HPDE6-E6E7 (cell line): ENCODE measurements around the gene TMCC2.
A peak's percentile ranks its signal among the peaks of the same experiment; 100 is the strongest.

Experiments used
- DNase-seq: peaks from one replicate; pipeline ENCODE4 v3.0.0; 2011; ENCODE audit warnings: missing footprints; ENCODE audit errors: extremely low spot score

Gene TMCC2

DNA sequence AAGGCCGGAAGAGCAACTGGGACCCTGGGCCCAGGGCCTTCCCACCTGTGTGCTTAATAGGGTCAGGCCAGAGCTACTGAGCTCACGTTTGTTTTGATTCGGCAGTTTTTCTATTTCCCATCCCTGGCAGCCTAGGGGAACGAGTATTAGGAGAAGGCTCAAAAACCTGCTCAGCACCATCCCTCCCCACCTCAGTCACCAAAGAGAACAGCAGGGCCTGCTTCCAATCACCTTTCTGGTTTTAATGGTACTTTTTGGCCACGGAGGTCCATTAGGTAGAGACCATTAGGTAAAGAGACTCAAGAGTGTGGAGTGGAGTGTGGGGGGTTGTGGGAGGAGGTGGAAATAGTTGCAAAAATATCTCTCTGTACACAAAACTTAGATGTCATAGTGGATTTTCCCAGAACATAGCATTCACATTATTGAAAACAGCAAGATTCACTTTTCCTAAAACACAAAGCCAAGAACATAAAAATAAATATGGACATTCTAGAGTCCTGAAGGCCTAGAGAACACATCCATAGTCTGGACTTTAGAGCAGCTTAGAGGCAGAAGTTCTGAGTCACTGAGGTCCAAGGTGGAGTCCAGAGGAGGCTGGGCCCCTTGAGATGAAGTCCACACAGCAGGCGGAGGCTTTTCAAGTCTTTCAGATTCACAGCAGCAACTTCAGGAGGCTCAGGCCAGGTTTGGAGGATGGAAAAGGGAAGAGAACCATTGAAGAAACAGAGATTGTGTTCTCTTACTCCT is 74.3 kb downstream of the TMCC2 start:
- DNase-seq = no peak

DNA sequence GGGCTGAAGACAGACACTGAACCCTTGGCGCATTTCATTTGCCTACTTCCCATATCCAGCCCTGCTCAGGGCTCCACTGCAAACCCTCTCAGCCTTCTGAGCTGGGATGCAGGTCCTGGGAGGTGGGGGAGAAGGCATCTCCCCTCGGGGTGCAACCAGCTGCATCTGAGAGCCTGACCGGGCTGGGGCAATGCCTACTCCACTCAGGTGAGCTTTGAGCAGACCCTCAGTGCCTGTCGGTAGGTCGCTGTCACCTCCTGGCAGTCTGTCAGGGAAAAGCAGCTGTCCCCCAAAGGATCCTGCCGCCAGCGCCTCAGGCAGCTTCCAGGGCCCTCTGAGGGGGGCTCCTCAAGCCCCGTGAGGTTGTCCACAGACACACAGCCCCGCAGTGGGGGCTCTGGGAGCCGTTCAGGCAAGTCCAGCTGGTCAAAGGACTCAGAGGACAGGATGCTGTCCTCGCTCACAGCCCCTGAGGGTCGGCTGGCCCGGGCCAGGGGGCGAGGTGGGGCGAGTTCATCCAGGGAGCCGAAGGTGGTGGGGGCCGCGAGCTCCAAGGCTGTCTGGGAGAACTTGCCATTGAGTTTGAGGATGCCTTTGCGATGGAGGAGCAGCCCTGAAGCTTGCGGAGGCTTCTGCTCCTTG is 75.6 kb downstream of the TMCC2 start:
- DNase-seq = no peak

DNA sequence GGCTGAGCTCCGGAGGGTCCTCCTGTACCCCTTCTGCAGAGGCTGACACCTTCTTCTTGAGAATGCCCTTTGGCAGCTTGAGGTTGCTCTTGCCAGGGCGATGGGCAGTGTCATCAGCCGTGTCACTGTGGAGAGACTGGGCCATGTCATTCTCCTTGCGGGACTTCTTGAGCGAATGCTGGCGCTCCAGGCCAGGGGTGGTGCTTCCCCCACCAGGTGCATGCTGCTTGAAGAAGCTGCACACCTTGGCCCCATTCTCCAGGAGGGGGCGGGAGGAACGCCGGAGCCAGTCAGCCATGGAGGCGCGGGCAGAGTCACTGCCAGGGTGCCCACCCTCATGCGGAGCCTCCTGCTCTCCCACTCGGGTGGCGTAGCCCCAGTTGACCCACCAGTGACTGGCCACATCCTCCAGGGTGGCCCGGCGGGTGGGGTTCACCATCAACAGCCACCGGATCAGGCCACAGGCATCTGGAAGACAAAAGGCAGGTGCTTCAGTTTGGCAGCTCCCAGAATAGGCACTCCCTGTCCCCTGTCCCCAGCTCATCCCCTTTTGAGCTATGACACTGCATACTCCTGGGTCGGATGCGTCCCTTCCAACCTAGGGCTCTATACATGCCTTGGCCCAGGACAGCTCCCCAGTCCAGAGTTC is 76.4 kb downstream of the TMCC2 start:
- no peak for DNase-seq

DNA sequence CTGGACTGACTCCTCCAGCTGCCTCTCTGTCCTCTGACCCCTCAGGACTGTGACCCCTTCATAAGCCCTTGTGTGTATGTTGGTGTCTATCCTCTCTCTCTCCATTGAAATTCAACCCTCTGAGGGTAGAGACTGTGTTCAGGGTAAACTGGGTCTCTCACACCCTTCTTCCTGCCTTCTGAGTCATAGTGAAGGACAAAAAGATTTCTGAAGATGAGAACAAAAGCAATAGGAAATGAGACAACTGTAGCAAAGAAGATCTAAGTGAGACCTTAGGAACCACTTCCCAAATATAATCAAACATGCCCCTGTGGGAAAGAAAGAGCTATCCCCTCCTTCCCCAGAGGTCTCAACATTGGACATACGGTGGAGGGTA is 76.9 kb downstream of the TMCC2 start:
- no peak for DNase-seq

DNA sequence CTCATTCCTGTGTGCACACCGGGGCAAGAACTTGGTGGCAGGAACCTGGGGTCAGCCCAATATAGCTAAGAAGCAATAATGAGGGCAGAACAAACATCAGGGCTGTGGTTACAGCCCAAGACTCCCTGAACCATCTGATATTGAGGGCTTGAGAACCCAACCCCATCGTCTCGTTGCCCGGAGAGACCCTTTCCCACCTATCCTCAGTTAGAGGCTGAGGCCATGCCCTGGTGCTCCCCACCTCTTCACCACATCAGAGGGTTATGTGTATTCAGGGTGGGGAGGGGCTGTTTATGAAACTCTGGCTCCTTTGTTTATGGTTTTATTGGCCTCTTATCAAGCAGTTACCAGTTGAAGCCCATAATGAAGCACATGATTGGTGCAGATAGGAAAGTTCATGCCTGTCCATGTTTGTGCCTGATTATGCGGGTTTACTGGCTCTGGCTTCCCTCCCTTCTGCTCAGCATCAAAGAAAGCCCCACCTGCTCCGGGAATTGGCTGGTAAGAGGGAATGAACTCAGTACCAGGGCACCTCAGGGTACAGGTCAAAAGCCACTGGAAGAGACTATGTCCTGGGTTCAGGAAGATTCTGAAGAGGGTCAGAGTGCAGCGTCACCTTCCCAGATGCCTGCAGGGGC is 79.3 kb downstream of the TMCC2 start:
- no peak for DNase-seq

DNA sequence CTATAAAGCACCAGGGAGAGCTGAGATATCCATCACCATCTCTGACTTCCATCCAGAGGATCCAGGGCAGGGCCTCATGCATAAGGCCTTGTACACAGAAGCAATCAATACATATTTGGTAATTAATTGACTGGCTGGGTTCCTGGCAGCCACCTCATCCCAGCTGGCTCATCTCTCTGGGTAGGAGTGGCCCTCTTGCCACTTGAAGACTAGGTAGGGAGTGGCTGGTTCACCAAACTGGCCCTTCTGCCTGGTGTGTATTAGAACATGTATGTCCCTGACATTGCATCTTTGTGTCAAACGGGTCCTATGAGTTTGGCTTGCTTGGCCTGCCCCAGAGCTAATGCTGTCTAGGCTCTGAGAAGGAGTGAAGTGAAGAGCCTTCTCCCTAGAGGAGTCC is 82.0 kb downstream of the TMCC2 start:
- no peak for DNase-seq

DNA sequence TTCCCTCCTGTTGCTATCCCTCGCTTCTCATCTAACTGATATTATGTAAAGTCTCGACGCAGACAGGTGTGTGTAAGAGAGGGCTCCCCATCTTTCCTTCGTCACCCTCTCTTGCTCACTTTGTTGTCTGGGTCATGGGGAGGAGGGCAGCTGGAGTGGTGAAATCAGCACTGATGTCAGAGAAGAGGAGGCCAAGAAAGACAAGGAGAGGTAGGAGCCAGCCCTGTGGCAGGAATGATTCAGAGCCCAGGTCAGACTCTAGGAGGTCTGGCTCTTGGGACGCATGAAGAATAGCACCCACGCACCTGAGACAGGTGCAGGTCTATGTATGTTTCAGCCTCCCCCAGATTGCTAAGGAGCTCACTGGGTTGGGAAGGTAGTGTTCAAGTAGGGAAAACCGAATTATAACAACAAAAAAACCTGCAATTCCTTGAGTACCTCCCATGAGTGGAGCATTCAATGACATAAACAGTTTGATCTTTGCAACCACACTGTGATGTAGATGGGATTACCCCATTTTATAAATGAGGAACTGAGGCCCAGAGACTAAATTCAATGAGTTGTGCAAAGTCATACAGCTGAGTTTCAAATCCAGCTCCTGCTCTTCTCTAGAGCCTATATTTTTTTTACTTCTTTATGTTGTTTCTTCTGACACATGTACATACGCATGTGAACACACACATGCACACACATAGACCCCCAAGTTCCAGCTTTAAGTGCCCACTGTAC is 83.4 kb downstream of the TMCC2 start:
- no peak for DNase-seq

DNA sequence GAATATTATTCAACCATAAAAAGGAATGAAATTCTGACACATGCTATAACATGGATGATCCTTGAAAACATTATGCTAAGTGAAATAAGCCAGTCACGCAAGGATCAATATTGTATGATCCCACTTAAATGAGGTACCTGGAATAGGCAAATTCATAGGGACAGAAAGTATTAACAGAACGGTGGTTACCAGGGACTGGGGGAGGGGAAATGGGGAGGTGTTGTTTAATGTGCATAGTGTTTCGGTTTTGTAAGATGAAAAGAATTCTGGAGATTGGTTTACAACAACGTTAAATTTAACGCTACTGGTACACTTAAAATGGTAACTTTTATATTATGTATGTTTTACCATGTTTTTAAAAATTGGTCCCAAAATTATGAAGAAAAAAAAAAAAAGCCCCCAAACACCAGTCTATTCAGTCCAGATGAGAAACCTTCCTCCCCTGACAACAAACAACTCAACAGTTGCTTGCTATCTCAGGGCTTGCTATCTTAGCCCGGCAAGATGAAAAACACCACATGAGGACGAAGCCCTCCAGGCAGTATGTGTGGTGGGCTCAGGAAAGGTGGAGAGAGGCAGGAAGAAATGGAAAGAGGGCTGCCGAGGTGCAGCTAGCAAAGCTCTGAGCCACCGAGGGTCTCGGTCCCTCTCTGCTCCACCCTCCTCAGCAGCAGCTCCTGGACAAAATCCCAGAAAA is 85.3 kb downstream of the TMCC2 start:
- no peak for DNase-seq

DNA sequence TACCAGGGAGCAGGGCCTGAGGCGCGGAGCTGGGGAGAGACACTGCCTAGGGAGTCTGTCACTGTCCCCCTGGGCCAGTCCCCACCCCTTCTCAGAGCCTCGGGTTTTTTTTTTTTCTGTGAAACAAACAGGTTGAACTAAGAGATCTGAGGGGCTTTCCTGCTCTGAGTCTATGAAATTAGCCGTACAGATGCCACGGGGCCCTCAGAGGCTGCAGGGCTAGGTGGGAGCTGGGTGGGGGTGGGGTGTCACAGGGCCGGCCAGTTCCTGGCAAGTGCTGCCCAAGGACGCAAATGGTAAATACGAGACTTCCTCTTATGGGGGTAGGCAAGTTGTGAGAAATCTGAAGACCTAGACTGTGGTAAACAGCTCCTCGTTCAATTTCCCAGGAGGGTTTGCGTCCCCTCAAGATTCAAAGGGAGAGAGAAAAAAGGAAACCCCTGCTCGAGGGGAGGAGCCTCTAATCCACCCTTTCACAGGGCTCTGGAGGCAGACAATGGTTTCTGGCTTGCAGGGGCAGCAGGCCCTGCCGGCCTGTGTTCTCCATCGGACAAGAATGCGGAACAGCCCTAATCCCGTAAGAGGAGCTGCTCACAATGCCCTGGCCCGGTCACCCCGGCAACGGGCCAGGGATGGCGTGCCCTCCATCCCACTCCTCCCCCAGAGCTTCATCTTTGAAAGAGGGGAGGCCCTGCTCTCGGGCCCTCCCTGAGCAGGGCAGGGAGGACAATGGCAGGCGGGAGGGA is 86.0 kb downstream of the TMCC2 start:
- no peak for DNase-seq

DNA sequence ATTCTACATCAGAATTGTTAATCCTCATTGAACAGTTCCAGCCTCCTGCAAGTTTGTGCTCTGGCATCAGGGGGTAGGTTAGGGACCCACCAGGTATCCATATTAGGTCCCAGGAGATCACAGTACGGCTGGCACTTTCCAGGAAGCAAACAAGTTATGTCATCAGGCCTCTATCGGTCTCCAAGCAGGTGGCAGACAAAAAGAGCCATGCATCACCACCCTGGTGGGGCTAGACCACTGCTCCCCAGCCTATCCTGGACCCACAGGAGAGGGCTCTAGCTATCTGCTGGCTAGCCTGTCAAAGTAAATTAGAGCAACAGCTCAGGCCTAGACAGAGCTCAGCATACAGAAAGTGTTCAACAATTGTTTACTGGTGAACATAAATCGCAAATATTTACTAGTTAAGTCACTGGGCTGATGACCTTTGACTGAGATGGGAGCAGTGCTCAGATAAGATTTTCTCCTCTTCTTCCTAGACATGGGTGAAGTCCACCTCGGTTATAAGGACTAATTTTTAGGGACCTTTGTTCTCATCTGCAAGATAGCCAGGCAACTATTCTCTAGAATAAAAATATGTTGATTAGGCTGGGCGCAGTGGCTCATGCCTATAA is 87.4 kb downstream of the TMCC2 start:
- no peak for DNase-seq

DNA sequence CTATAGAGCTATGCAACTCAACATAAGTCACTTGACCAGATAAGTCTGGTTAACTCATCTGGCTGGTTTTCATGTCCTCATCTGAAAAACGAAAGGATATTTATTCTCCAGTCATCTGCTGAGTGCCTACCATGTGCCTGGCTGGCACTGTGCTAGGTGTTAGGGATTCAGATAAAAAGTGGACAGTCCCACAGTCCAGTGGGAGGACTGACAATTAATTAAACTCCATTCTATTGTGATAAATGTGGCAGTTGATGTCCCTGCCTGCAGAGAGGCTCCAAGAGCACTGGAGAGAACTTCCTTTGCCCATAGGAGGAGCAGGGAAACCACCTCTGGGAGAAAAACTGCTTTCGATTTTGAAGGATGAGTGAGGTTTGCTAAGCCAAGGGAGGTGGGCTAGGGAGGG is 88.4 kb downstream of the TMCC2 start:
- DNase-seq = no peak

DNA sequence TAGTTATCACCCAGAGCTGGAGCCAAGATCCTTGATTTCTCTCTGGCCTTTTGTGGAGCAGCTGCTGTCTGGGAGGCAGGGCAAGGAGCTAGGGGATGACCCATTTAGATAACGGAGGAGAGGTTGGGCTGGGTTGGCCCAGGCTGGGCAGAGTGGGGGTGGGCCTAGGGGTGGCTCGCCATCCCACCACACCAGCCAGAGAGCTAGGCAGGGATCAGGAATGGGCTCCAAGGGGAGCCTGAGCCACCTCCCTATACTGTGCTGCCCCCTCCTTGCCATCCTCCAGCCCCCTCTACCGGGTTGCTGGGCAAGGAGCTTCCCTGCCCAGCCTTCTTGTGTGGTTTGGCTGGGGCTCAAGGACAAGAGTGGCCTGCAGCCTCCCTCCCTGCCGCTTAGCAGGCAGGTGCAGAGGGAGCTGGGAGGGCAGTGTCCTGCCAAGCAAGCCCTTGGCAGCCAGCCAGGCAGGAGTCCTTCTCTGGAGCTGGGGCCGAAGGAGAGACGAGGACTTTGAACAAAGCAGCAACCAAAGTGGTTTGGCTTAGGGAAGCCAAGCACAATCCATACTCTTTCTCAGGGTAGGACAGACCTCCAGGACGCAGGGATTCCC is 89.7 kb downstream of the TMCC2 start:
- DNase-seq = no peak

DNA sequence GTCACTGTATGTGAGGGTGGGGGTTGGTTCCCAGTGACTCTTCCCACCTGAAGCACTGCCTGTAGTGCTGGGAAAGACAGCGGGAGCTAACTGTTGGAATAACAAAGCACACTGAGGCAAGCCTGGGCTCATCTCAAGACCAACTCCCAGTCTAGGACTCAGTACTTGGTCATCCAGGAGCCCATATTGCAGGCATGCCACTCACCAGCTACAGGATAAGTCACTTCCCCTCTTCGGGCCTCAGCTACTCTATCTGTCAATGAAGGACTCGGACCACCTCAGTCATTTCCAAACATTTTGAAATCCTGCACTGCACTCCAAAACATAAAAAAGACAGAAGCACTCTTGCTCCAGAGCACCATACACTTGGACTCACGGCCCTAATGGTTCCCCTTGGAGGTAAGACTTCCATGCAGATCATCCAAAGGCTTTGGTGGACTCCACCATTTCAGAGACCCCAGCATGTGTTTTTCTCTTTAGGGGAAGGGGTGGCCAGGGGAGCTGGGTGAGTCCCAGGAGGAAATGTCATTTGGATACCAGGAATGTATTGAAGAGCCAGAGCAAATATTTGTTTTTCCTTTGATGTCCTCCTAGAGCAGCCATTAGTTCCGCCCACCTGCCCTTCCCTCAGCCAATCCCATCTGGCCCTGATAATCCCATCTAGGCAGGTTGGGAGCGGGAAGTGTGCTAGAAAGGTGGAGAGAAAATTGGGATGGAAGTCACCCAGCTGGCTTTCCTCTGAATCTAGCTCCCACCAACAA is 90.7 kb downstream of the TMCC2 start:
- DNase-seq = no peak

DNA sequence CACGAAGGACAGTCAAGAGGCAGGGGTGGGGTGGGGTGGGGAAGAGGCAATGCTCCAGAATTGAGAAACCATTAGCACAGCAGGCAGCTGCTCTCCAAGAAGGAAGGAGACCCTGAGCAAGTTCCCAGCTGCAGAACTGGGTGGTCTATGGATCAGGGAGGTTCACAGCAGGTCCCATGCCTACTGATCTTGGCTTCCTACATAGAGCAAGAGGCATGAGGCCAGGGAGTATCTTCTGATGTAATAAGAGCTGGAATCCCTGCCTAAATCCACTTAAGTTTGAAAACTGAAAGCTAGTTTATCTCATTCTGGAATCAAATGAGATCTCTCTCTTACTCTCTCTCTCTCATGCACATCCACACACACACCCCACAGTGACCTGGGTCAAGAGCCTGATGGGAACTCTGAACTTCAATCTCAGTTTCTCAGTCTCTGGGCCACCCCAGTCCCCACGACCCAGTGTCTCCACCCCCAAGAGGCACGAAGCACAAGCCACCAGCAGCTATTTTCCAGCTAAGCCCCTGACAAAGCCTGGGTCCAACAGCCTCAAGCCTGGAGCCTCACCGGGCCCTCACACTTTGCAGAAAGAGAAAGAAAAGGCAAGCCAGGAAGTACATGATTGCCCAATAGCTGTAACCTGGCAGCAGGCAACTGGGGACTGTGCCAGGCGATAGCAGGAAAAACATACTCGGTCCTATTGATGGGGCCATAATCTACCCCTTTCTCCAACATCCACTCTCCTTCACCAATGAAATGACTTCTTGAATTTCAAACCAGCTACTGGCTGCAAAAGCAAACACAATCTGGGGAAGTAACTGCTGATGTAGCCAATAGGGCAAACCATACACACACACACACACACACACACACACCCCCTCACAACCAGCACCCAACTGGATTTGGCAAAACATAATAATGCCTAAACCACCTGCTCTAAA is 91.6 kb downstream of the TMCC2 start:
- DNase-seq = peak; percentile 70

DNA sequence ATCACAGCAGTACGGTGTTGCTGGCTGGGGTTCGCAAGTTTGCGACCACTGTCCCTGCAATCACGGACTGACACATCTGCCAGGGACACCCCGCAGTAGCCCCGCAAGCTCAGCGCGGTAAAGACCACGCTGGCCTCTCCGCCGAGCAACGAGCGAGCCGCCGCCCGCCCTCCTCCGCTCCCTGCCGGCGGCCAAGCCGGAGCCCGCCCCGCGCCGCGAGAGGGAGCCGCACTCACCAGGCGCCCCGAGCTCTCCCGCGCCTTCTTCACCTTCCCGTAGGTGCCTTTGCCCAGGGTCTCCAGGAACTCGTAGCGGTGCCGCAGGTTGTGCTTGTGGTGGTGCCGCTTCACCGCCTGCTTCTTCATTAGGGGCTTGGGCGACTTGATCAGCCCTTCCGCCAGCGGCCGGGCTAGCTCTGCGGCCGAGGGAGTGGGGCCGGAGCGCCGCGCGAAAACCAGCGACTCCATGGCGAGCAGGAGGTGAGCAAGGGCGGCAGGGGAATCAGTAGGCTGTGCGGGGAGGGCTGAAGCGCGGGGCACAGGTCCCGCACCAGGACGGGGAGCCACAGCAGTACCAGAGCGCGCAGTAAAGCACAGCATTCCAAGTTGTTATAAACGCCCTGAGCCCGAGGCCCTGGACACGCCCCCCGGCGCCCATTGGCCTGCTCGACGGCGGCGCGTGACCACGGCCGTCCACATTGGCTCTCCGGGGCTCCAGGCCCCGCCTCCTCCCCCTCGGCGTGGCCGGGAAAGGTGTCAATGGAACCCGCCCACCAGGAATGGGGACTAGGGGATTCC is 93.6 kb downstream of the TMCC2 start, which contains the start of gene NUAK2:
NUAK2 (minus strand) TSS at position 584 of the 797 bp plus-strand sequence; CDS start at position 467, 117 bp downstream.
- DNase-seq = peak; percentile 89

DNA sequence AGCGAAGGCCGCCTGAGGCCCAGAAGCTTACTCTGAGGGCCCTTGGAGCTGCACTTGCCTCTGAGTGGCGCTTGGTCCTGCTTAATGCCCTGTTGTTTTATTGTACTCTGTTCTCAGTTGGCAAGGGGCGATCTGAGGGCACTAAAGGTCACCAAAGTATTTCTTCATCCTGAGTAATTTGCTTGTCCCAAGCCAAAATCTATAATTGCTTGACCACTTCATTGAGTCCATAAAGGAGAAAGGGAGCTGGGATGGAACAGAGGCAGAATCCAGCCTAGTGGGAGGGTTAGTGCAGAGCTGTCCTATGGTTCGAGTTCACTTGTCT is 94.2 kb downstream of the TMCC2 start:
- no peak for DNase-seq
